OCI-LY1 (cell line): ENCODE results near the gene IL16.

ENCODE experiments used
- H2AFZ ChIP-seq: fragments of 200-600 bp; sonication (generic), shearing (Covaris generic); 2 replicates; pipeline ENCODE4 v1.6.0; 2014; ENCODE audit warnings: antibody characterized with exemption, mild to moderate bottlenecking, low read length
- H3F3A ChIP-seq: fragments of 200-600 bp; sonication (generic), shearing (Covaris generic); 2 replicates; pipeline ENCODE4 v1.6.0; 2014; ENCODE audit warnings: mild to moderate bottlenecking, antibody characterized with exemption, low read length, moderate library complexity; ENCODE audit not compliant: insufficient read depth
- H3K27ac ChIP-seq: fragments of 200-600 bp; sonication (generic); 2 replicates; pipeline ENCODE4 v1.5.1; 2014; ENCODE audit warnings: low read length, mixed run types, mild to moderate bottlenecking, low read depth; ENCODE audit not compliant: poor library complexity, severe bottlenecking
- H3K27me3 ChIP-seq: fragments of 200-600 bp; sonication (generic); 2 replicates; pipeline ENCODE4 v1.6.0; 2014; ENCODE audit warnings: antibody characterized with exemption, mild to moderate bottlenecking, low read length, moderate library complexity; ENCODE audit not compliant: insufficient read depth
- H3K36me3 ChIP-seq: fragments of 200-600 bp; sonication (generic); 2 replicates; pipeline ENCODE4 v1.6.1; 2014; ENCODE audit warnings: mild to moderate bottlenecking, antibody characterized with exemption, low read length, moderate library complexity, mixed read lengths; ENCODE audit not compliant: insufficient read depth
- H3K4me1 ChIP-seq: fragments of 200-600 bp; sonication (generic); 2 replicates; pipeline ENCODE4 v1.5.1; 2014; ENCODE audit warnings: mild to moderate bottlenecking, low read length, moderate library complexity; ENCODE audit not compliant: insufficient read depth, severe bottlenecking
- H3K4me2 ChIP-seq: fragments of 200-600 bp; sonication (generic), shearing (Covaris generic); 2 replicates; pipeline ENCODE4 v1.6.1; 2014; ENCODE audit warnings: low read length
- H3K4me3 ChIP-seq: fragments of 200-600 bp; sonication (generic); 2 replicates; pipeline ENCODE4 v1.5.1; 2014; ENCODE audit warnings: low read length, low read depth, mild to moderate bottlenecking, mixed read lengths; ENCODE audit not compliant: poor library complexity, severe bottlenecking
- H3K79me2 ChIP-seq: fragments of 200-600 bp; shearing (Covaris generic); 2 replicates; pipeline ENCODE4 v1.6.1; 2016; ENCODE audit warnings: mixed run types, low read length, mixed read lengths; ENCODE audit not compliant: insufficient read depth
- H3K9ac ChIP-seq: fragments of 200-600 bp; sonication (generic), shearing (Covaris generic); 2 replicates; pipeline ENCODE4 v1.6.1; 2014; ENCODE audit warnings: mild to moderate bottlenecking, low read length, mixed read lengths
- H3K9me2 ChIP-seq: fragments of 200-600 bp; sonication (generic), shearing (Covaris generic); 2 replicates; pipeline ENCODE4 v1.6.1; 2014; ENCODE audit warnings: low read depth, mild to moderate bottlenecking, low read length, mixed read lengths
- H3K9me3 ChIP-seq: fragments of 200-600 bp; shearing (Covaris generic); 2 replicates; pipeline ENCODE4 v1.6.1; 2014; ENCODE audit warnings: low read length, mixed read lengths
- H4K20me1 ChIP-seq: fragments of 200-600 bp; sonication (generic), shearing (Covaris generic); 2 replicates; pipeline ENCODE4 v1.6.0; 2016; ENCODE audit warnings: mild to moderate bottlenecking, low read length; ENCODE audit not compliant: insufficient read depth
- EZH2 ChIP-seq: fragments of 200-600 bp; sonication (generic), shearing (Covaris generic); IDR thresholded peaks from 2 replicates; pipeline ENCODE4 v1.8.0; 2017; ENCODE audit warnings: borderline replicate concordance, mixed run types, mild to moderate bottlenecking, antibody characterized with exemption, low read length, moderate library complexity, mixed read lengths
- TF ChIP-seq, protein P1 (sequence below): fragments of 200-600 bp; sonication (generic), shearing (Covaris generic); IDR thresholded peaks from 2 replicates; pipeline ENCODE4 v1.5.1; 2017; ENCODE audit warnings: mild to moderate bottlenecking, antibody characterized with exemption, low read length, moderate library complexity, mixed read lengths

The IL16 gene

DNA sequence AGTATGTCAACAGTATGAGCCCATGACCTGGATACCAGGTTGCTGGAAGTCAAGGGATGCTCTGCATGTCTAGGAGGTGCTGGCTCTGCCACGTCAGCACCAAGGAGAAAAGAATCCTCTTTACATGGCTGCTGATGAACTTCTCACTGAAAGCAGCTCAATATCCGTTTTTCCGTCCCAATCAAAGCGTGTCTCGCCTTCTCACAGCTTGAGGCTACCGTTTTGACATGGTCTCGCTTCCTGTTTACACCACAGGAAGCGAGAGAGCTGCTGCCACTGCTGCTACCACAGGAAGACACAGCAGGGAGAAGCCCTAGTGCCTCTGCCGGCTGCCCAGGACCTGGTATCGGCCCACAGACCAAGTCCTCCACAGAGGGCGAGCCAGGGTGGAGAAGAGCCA lies 100.0 kb downstream of the IL16 start:
- H3K9me2 ChIP-seq: no peaks in the 10 kb centered on the region
- peak overlapping the region; percentile 68 for H3K4me3 ChIP-seq
- H3K36me3 ChIP-seq: peaks cover 26% of the 10 kb centered on the region; the same call in 1 of the 2 replicates
- H3K4me2 ChIP-seq: peak overlapping the region; percentile 89
- no peaks in the 10 kb centered on the region for H3K27me3 ChIP-seq
- H4K20me1 ChIP-seq: no peaks in the 10 kb centered on the region
- H3K79me2 ChIP-seq: peaks cover 15% of the 10 kb centered on the region
- peak overlapping the region; percentile 77 for H3K9ac ChIP-seq
- peaks cover 99% of the 10 kb centered on the region for H3K4me1 ChIP-seq
- no peak for TF ChIP-seq EZH2
- TF ChIP-seq, protein P1, sequence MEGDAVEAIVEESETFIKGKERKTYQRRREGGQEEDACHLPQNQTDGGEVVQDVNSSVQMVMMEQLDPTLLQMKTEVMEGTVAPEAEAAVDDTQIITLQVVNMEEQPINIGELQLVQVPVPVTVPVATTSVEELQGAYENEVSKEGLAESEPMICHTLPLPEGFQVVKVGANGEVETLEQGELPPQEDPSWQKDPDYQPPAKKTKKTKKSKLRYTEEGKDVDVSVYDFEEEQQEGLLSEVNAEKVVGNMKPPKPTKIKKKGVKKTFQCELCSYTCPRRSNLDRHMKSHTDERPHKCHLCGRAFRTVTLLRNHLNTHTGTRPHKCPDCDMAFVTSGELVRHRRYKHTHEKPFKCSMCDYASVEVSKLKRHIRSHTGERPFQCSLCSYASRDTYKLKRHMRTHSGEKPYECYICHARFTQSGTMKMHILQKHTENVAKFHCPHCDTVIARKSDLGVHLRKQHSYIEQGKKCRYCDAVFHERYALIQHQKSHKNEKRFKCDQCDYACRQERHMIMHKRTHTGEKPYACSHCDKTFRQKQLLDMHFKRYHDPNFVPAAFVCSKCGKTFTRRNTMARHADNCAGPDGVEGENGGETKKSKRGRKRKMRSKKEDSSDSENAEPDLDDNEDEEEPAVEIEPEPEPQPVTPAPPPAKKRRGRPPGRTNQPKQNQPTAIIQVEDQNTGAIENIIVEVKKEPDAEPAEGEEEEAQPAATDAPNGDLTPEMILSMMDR: no peak
- peak overlapping the region; percentile 96 for H3K27ac ChIP-seq
- H2AFZ ChIP-seq: no peak overlapping the region
- H3F3A ChIP-seq: no peaks in the 10 kb centered on the region
- H3K9me3 ChIP-seq: no peaks in the 10 kb centered on the region

DNA sequence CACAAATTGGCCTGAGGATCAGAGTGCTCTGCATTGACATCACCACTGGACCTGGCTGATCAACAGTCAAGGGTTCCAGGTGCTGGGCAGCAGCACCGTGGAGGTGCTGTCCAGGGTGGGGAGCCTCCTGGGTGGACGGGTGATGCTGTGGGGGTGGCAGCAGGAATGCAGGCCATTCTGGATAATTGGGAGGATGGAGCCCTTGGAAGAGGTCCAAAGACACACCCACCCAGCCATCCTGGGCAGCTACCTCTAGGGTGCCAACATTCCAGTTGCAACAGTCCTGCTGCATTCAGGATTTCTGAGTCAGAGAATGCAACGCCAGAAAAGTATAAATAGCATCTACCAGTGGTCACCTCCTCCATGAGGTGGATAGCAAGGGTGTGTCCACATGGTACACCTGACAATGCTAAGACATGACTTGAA lies 100.5 kb downstream of the IL16 start:
- H3K36me3 ChIP-seq: peaks cover 31% of the 10 kb centered on the region; the same call in 1 of the 2 replicates
- no peaks in the 10 kb centered on the region for H3K9me2 ChIP-seq
- H3K4me2 ChIP-seq: peak overlapping the region; percentile 89
- peak overlapping the region; percentile 68 for H3K4me3 ChIP-seq
- H3K4me1 ChIP-seq: peaks cover 99% of the 10 kb centered on the region
- peaks cover 15% of the 10 kb centered on the region for H3K79me2 ChIP-seq
- H3K9ac ChIP-seq: peak overlapping the region; percentile 77
- TF ChIP-seq, protein P1: no peak
- no peak for TF ChIP-seq EZH2
- H3K27ac ChIP-seq: peak overlapping the region; percentile 96
- no peaks in the 10 kb centered on the region for H3K27me3 ChIP-seq
- no peaks in the 10 kb centered on the region for H4K20me1 ChIP-seq
- no peaks in the 10 kb centered on the region for H3K9me3 ChIP-seq
- no peaks in the 10 kb centered on the region for H3F3A ChIP-seq
- no peak overlapping the region for H2AFZ ChIP-seq

DNA sequence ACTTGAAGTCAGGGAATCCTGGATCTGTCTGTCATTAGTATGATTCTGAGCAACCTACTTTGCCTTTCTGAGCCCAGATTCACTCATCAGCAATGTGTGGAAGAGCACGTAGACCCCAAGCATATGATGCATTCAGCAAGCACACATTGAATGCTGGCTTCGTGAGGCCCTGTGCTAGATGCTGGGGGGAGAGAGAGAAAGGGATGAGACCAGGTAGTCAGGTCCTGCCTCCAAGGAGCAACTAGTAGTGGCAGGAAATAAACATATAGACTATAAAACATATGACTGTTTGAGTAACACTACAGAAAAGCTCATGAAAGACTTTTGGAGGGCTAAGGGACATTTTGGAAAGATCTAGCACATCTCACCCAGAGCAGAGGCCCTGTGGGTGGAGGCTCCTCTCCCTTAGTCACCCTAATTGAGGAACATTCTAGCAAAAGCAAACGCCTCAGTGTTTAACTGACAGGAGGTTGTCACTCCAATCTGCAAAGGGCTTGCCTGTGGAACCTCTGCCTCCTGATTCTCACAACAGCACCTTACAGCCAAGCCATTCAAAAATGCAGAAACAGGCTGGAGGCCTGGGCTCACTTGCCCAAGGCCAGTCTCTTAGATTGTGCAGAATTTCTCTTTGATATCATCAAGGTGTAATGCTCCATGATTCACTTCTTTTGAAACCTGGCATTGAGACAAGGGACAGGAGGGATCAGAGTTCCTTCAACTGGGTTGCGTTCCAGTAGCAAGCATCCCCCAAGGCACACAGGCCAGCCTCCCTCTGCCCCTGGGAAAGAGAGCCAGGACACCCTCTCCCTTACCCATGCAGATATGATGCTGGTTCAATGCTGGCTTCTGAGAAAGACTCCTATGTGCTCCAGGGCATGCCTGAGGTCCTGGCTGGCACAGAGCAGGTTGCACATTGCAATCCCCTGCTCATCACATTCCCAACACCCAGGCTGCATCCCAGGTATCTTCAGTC lies 101.2 kb downstream of the IL16 start:
- H3K27me3 ChIP-seq: no peaks in the 10 kb centered on the region
- TF ChIP-seq EZH2: no peak
- TF ChIP-seq, protein P1: no peak
- H2AFZ ChIP-seq: no peak overlapping the region
- H4K20me1 ChIP-seq: no peaks in the 10 kb centered on the region
- peak overlapping the region; percentile 77 for H3K9ac ChIP-seq
- peak overlapping the region; percentile 68 for H3K4me3 ChIP-seq
- peak overlapping the region; percentile 96 for H3K27ac ChIP-seq
- H3K9me3 ChIP-seq: no peaks in the 10 kb centered on the region
- H3K79me2 ChIP-seq: peaks cover 15% of the 10 kb centered on the region
- H3K4me2 ChIP-seq: peak overlapping the region; percentile 89
- H3F3A ChIP-seq: no peaks in the 10 kb centered on the region
- H3K4me1 ChIP-seq: peaks cover 99% of the 10 kb centered on the region
- H3K36me3 ChIP-seq: peaks cover 38% of the 10 kb centered on the region; the same call in 1 of the 2 replicates
- no peaks in the 10 kb centered on the region for H3K9me2 ChIP-seq
